Erythroblast (primary cell): ENCODE data around the gene KCTD15.

Experiments
- GATA1 ChIP-seq: IDR thresholded peaks from 2 replicates; pipeline ENCODE4 v1.6.1; 2011; ENCODE audit warnings: low read depth, mild to moderate bottlenecking, control low read depth, low read length, moderate library complexity
- POLR2A ChIP-seq: IDR thresholded peaks from 2 replicates; pipeline ENCODE4 v1.6.1; 2011; ENCODE audit warnings: mild to moderate bottlenecking, low read length

DNA sequence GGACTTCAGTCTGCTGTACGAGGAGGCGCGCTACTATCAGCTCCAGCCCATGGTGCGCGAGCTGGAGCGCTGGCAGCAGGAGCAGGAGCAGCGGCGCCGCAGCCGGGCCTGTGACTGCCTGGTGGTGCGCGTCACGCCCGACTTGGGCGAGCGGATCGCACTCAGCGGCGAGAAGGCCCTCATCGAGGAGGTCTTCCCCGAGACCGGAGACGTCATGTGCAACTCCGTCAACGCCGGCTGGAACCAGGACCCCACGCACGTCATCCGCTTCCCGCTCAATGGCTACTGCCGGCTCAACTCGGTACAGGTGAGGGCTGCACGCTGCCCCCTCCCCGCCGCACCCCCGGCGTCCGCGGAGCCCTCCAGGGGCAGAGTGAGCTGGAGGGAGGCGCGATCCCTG is 14.6 kb downstream of the KCTD15 start:
- TF ChIP-seq POLR2A, result no peak
- TF ChIP-seq GATA1, result no peak
